Measurements from ENCODE around the gene CCDC126. TPM values are rescaled to one million over a fixed set of nuclear protein-coding genes. Genes with fewer than 3 reads are reported as not detected.
"Not testable (repeated sequence)": the region's sequence is repeated elsewhere in the genome, so short reads cannot be mapped to it uniquely, and the experiment has no call there.

Gene CCDC126
- total RNA-seq, 1 donor from 2014 or later = 15.7 TPM

- no peak for TF ChIP-seq CTCF (IDR thresholded peaks at IDR 0.05)
- Mint-ChIP-seq H3K4me3 (no peak overlapping the region), H3K9me3 (peaks cover 13% of the 10 kb centered on the region), H3K36me3 (ENCODE audit: low read depth) (no peaks in the 10 kb centered on the region), H3K4me1 (no peaks in the 10 kb centered on the region), H3K27ac (no peak overlapping the region), H3K27me3 (no peaks in the 10 kb centered on the region)
- DNase-seq (no peak), ATAC-seq (ENCODE audit: low read depth) (no peak)
- intact Hi-C loops (cut with micrococcal nuclease) = no loop called here
- CTCF ChIA-PET = no interaction called here
- POLR2A ChIA-PET = no interaction called here
These were observed 65.8 kb downstream of the CCDC126 start for GRCh38 chr7:23662984-23663313.

GRCh38 chr7:23664122-23664521 lies 66.9 kb downstream of the CCDC126 start:
- no peak for DNase-seq

GRCh38 chr7:23672033-23672432 lies 74.9 kb downstream of the CCDC126 start:
- Mint-ChIP-seq H3K36me3 (ENCODE audit: low read depth) (no peaks in the 10 kb centered on the region), H3K4me3 (no peak overlapping the region), H3K4me1 (no peaks in the 10 kb centered on the region), H3K27ac (no peak overlapping the region), H3K9me3 (no peaks in the 10 kb centered on the region), H3K27me3 (peaks cover 2% of the 10 kb centered on the region)
- intact Hi-C loops (cut with micrococcal nuclease) = no loop called here
- TF ChIP-seq CTCF (IDR thresholded peaks at IDR 0.05) = no peak
- CTCF ChIA-PET = no interaction called here
- DNase-seq = no peak
- POLR2A ChIA-PET = no interaction called here
- ATAC-seq (ENCODE audit: low read depth) = no peak

More at GRCh38 chr7:23664122-23664521, 66.9 kb downstream of the CCDC126 start:
- no peaks in the 10 kb centered on the region for H3K4me1 Mint-ChIP-seq
- no peak for TF ChIP-seq CTCF (IDR thresholded peaks at IDR 0.05)
- ATAC-seq (ENCODE audit: low read depth) = no peak
- POLR2A ChIA-PET = no interaction called here
- H3K9me3 Mint-ChIP-seq = peaks cover 5% of the 10 kb centered on the region
- H3K4me3 Mint-ChIP-seq = no peak overlapping the region
- intact Hi-C loops (cut with micrococcal nuclease) = no loop called here
- no peak overlapping the region for H3K27ac Mint-ChIP-seq
- no peaks in the 10 kb centered on the region for H3K36me3 Mint-ChIP-seq (ENCODE audit: low read depth)
- H3K27me3 Mint-ChIP-seq = no peaks in the 10 kb centered on the region
- CTCF ChIA-PET = no interaction called here

GRCh38 chr7:23679898-23680413 lies 82.8 kb downstream of the CCDC126 start, which contains the start of gene FAM221A:
FAM221A (plus strand) TSS chr7:23680199; CDS start chr7:23680219, 20 bp downstream.
- Mint-ChIP-seq H3K36me3 (ENCODE audit: low read depth) (peaks cover 4% of the 10 kb centered on the region), H3K27me3 (no peaks in the 10 kb centered on the region), H3K4me1 (peaks cover 20% of the 10 kb centered on the region), H3K27ac (peak within 1 kb of the TSS; percentile 43), H3K4me3 (peak within 1 kb of the TSS; percentile 90), H3K9me3 (no peaks in the 10 kb centered on the region)
- ATAC-seq (ENCODE audit: low read depth) (peak; percentile 99), DNase-seq (peak; percentile 68)
- ChIA-PET CTCF (interaction anchor here (1.6 to 3.0 kb wide), 3 partner anchors 12 to 82 kb away, joined by 4 to 14 read pairs (median 6); partner anchors contain the start of gene CCDC126), POLR2A (interaction anchor here (0.7 to 1.9 kb wide), 3 partner anchors 82 to 855 kb away, joined by 3 to 9 read pairs (median 4); partner anchors contain the start of gene CCDC126)
- TF ChIP-seq CTCF (IDR thresholded peaks at IDR 0.05) = no peak
- intact Hi-C loops (cut with micrococcal nuclease) = loop anchor here (1.0 to 10.0 kb wide), 3 partner anchors 9 to 895 kb away; partner anchors contain the start of genes CCDC126 and PALS2

GRCh38 chr7:23680414-23681405 lies 83.5 kb downstream of the CCDC126 start:
- Mint-ChIP-seq H3K36me3 (ENCODE audit: low read depth) (peaks cover 4% of the 10 kb centered on the region), H3K4me1 (peaks cover 20% of the 10 kb centered on the region), H3K27ac (peak overlapping the region; percentile 43), H3K27me3 (no peaks in the 10 kb centered on the region), H3K4me3 (peak overlapping the region; percentile 90), H3K9me3 (no peaks in the 10 kb centered on the region)
- CTCF ChIA-PET = interaction anchor here (1.1 to 3.0 kb wide), 3 partner anchors 16 to 83 kb away, joined by 5 to 14 read pairs (median 6); partner anchors contain the start of gene CCDC126
- DNase-seq = peak; percentile 26
- peak; percentile 22 for ATAC-seq (ENCODE audit: low read depth)
- intact Hi-C loops (cut with micrococcal nuclease) = loop anchor here (1.0 to 10.0 kb wide), 3 partner anchors 9 to 894 kb away; partner anchors contain the start of genes CCDC126 and PALS2
- TF ChIP-seq CTCF (IDR thresholded peaks at IDR 0.05) = no peak
- POLR2A ChIA-PET = interaction anchor here (0.6 to 1.9 kb wide), 5 partner anchors 18 to 855 kb away, joined by 3 to 9 read pairs (median 4); partner anchors contain the start of gene CCDC126

GRCh38 chr7:23684041-23684440 lies 86.9 kb downstream of the CCDC126 start:
- POLR2A ChIA-PET; DNase-seq; H3K27me3 Mint-ChIP-seq; H3K4me3 Mint-ChIP-seq; ATAC-seq (ENCODE audit: low read depth); H3K9me3 Mint-ChIP-seq; H3K27ac Mint-ChIP-seq: not testable (repeated sequence)
- Mint-ChIP-seq H3K4me1 (peaks cover 17% of the 10 kb centered on the region), H3K36me3 (ENCODE audit: low read depth) (peaks cover 10% of the 10 kb centered on the region)
- CTCF ChIA-PET = interaction anchor here (1.1 to 2.0 kb wide), 2 partner anchors 12 to 26 kb away, joined by 3 to 7 read pairs; partner anchors contain the start of gene STK31
- intact Hi-C loops (cut with micrococcal nuclease) = loop anchor here (10.0 kb wide), 1 partner anchor 891 kb away; the partner anchor contains the start of gene PALS2
